ENCODE data around the gene LMBR1L.
"Not testable (repeated sequence)": the region's sequence is repeated elsewhere in the genome, so short reads cannot be mapped to it uniquely, and the experiment has no call there.

Gene LMBR1L

DNA sequence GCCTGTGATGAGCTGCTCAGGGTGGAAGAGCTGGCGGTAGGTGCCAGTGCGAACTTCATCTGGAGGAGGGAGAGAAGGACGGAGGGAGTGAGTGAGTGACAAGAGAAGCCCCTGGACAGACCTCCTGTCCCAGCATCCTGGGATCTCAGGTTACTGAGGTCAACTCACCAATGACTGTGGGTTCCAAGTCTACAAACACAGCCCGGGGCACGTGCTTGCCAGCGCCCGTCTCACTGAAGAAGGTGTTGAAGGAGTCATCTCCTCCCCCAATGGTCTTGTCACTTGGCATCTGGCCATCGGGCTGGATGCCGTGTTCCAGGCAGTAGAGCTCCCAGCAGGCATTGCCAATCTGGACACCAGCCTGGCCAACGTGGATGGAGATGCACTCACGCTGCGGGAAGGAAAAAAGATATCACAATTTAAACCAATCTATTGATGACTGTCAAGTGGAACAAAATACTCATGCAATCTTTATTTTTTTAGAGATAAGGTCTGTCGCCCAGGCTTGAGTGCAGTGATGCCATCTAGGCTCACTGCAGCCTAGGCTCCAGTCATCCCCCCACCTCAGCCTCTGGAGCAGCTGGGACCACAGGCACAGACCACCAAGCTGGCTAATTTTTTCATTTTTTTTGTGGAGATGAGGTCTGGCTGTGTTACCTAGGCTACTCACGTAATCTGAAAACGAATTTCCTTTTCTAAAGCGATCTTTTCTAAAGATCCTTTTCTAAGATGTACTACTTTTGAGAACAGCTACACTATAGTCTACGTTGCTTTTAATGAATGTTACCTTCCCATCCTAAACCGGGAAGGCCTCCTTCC lies 18.9 kb upstream of the LMBR1L start:
- peaks cover 50% of the 10 kb centered on the region for H3K4me1 Mint-ChIP-seq
- peak overlapping the region; percentile 98 for H3K27ac Mint-ChIP-seq
- peaks cover 33% of the 10 kb centered on the region for H3K36me3 Mint-ChIP-seq
- H3K27me3 Mint-ChIP-seq, result no peaks in the 10 kb centered on the region
- no peaks in the 10 kb centered on the region for H3K9me3 Mint-ChIP-seq
- peak overlapping the region; percentile 98 for H3K4me3 Mint-ChIP-seq

GRCh38 chr12:49127971-49128370 lies 17.3 kb upstream of the LMBR1L start:
- peak overlapping the region; percentile 57 for H3K4me3 Mint-ChIP-seq
- not testable (repeated sequence) for H3K9me3 Mint-ChIP-seq, H3K27me3 Mint-ChIP-seq
- H3K4me1 Mint-ChIP-seq, result peaks cover 40% of the 10 kb centered on the region
- peaks cover 33% of the 10 kb centered on the region for H3K36me3 Mint-ChIP-seq
- H3K27ac Mint-ChIP-seq, result peak overlapping the region; percentile 77

GRCh38 chr12:49126852-49127763 lies 16.5 kb upstream of the LMBR1L start:
- Mint-ChIP-seq H3K27ac (peak overlapping the region; percentile 86), H3K4me3 (peak overlapping the region; percentile 57), H3K36me3 (peaks cover 33% of the 10 kb centered on the region), H3K4me1 (peaks cover 33% of the 10 kb centered on the region), H3K9me3 (no peaks in the 10 kb centered on the region), H3K27me3 (no peaks in the 10 kb centered on the region)

- H3K4me3 Mint-ChIP-seq, result no peak overlapping the region
- no peak overlapping the region for H3K27ac Mint-ChIP-seq
- H3K27me3 Mint-ChIP-seq, result no peaks in the 10 kb centered on the region
- no peaks in the 10 kb centered on the region for H3K9me3 Mint-ChIP-seq
- no peaks in the 10 kb centered on the region for H3K4me1 Mint-ChIP-seq
- no peaks in the 10 kb centered on the region for H3K36me3 Mint-ChIP-seq
Observed at GRCh38 chr12:49121047-49121696, 10.5 kb upstream of the LMBR1L start.

GRCh38 chr12:49111206-49111605 lies 559 bp upstream of the LMBR1L start:
- no peaks in the 10 kb centered on the region for H3K9me3 Mint-ChIP-seq
- H3K36me3 Mint-ChIP-seq, result no peaks in the 10 kb centered on the region
- H3K4me1 Mint-ChIP-seq, result peaks cover 39% of the 10 kb centered on the region
- peak overlapping the region; percentile 98 for H3K4me3 Mint-ChIP-seq
- H3K27me3 Mint-ChIP-seq, result no peaks in the 10 kb centered on the region
- peak overlapping the region; percentile 86 for H3K27ac Mint-ChIP-seq

GRCh38 chr12:49109641-49110463 lies 795 bp downstream of the LMBR1L start:
- peak overlapping the region; percentile 89 for H3K27ac Mint-ChIP-seq
- no peaks in the 10 kb centered on the region for H3K27me3 Mint-ChIP-seq
- H3K4me1 Mint-ChIP-seq, result peaks cover 39% of the 10 kb centered on the region
- H3K4me3 Mint-ChIP-seq, result peak overlapping the region; percentile 98
- no peaks in the 10 kb centered on the region for H3K9me3 Mint-ChIP-seq
- H3K36me3 Mint-ChIP-seq, result no peaks in the 10 kb centered on the region

- Mint-ChIP-seq H3K9me3 (no peaks in the 10 kb centered on the region), H3K27me3 (no peaks in the 10 kb centered on the region), H3K27ac (peak overlapping the region; percentile 89)
Observed at GRCh38 chr12:49108958-49109404, 1.7 kb downstream of the LMBR1L start.

GRCh38 chr12:49105504-49106084 lies 5.1 kb downstream of the LMBR1L start:
- peaks cover 32% of the 10 kb centered on the region for H3K4me1 Mint-ChIP-seq
- H3K36me3 Mint-ChIP-seq, result no peaks in the 10 kb centered on the region
- no peak overlapping the region for H3K4me3 Mint-ChIP-seq

More at GRCh38 chr12:49108958-49109404, 1.7 kb downstream of the LMBR1L start:
- Mint-ChIP-seq H3K36me3 (no peaks in the 10 kb centered on the region), H3K4me3 (peak overlapping the region; percentile 98), H3K4me1 (peaks cover 39% of the 10 kb centered on the region)

GRCh38 chr12:49104822-49105221 lies 5.8 kb downstream of the LMBR1L start:
- Mint-ChIP-seq H3K4me1 (peaks cover 27% of the 10 kb centered on the region), H3K9me3 (no peaks in the 10 kb centered on the region), H3K4me3 (no peak overlapping the region), H3K36me3 (no peaks in the 10 kb centered on the region), H3K27ac (peak overlapping the region; percentile 64), H3K27me3 (no peaks in the 10 kb centered on the region)

More at GRCh38 chr12:49105504-49106084, 5.1 kb downstream of the LMBR1L start:
- H3K9me3 Mint-ChIP-seq, result no peaks in the 10 kb centered on the region
- H3K27ac Mint-ChIP-seq, result no peak overlapping the region
- H3K27me3 Mint-ChIP-seq, result no peaks in the 10 kb centered on the region

DNA sequence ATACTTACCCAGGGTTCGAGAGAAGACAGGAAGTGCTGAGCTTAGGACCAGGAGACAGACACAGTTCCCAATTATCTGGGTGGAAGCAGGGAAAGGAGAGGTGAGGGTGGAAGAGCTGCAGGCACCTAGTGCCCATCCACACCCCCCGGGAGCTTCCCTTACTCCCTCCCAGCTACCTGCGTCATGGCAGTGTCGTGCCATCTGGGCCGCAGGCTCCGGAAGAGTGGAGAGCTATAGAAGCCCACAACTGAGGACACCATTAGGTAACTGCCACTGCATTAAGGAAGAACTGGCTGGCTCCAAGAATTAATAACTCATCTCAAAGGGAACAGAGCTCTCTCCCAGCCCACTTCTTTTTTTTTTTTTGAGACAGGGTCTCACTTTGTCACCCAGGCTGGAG lies 10.3 kb downstream of the LMBR1L start:
- Mint-ChIP-seq H3K27ac (no peak overlapping the region), H3K9me3 (no peaks in the 10 kb centered on the region), H3K4me3 (no peak overlapping the region), H3K27me3 (no peaks in the 10 kb centered on the region), H3K4me1 (peaks cover 2% of the 10 kb centered on the region), H3K36me3 (peaks cover 3% of the 10 kb centered on the region)

- H3K4me1 Mint-ChIP-seq, result peaks cover 12% of the 10 kb centered on the region
- H3K36me3 Mint-ChIP-seq, result peaks cover 3% of the 10 kb centered on the region
- H3K9me3 Mint-ChIP-seq, result no peaks in the 10 kb centered on the region
- no peak overlapping the region for H3K27ac Mint-ChIP-seq
- H3K4me3 Mint-ChIP-seq, result no peak overlapping the region
- H3K27me3 Mint-ChIP-seq, result peaks cover 7% of the 10 kb centered on the region
Observed at GRCh38 chr12:49098703-49099102, 11.9 kb downstream of the LMBR1L start.

- no peaks in the 10 kb centered on the region for H3K9me3 Mint-ChIP-seq
- H3K27me3 Mint-ChIP-seq, result peaks cover 10% of the 10 kb centered on the region
- peak overlapping the region; percentile 30 for H3K27ac Mint-ChIP-seq
- H3K4me1 Mint-ChIP-seq, result peaks cover 16% of the 10 kb centered on the region
- H3K4me3 Mint-ChIP-seq, result no peak overlapping the region
- peaks cover 3% of the 10 kb centered on the region for H3K36me3 Mint-ChIP-seq
Observed at GRCh38 chr12:49098035-49098451, 12.6 kb downstream of the LMBR1L start.

GRCh38 chr12:49097381-49097780 lies 13.3 kb downstream of the LMBR1L start:
- Mint-ChIP-seq H3K27me3 (peaks cover 13% of the 10 kb centered on the region), H3K4me3 (no peak overlapping the region), H3K4me1 (peaks cover 19% of the 10 kb centered on the region), H3K27ac (no peak overlapping the region), H3K9me3 (no peaks in the 10 kb centered on the region), H3K36me3 (peaks cover 3% of the 10 kb centered on the region)

DNA sequence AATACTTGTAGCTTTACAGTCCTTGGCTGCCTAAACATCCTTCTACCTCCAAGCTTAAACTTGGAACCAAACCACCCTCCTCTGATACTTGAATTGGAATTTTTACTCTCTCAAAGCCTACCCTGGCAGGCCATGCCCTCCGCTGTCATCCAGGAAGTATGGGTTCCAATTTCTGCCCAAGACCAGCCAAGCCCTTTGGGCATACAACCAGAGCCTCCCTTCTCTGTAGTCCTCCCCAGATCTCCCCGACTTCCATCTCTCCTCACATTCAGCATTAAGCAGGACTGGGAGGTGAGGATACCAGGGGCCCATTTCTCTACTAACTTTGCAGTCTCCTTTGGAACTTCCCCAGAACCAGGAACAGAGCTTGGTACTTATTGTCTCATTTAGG lies 15.7 kb downstream of the LMBR1L start:
- H3K27me3 Mint-ChIP-seq, result peaks cover 30% of the 10 kb centered on the region
- H3K4me1 Mint-ChIP-seq, result peaks cover 36% of the 10 kb centered on the region
- H3K27ac Mint-ChIP-seq, result no peak overlapping the region
- H3K4me3 Mint-ChIP-seq, result no peak overlapping the region
- H3K9me3 Mint-ChIP-seq, result no peaks in the 10 kb centered on the region
- peaks cover 3% of the 10 kb centered on the region for H3K36me3 Mint-ChIP-seq
